HUES64 (cell line): ENCODE measurements around the gene AGO4.
A peak's percentile ranks its signal among the peaks of the same experiment; 100 is the strongest.
"Not testable (repeated sequence)": the region's sequence is repeated elsewhere in the genome, so short reads cannot be mapped to it uniquely, and the experiment has no call there.

Experiments
- H3K27ac ChIP-seq: 2 replicates; pipeline ENCODE4 v1.7.0; 2013; ENCODE audit warnings: low read depth, low read length, inconsistent platforms
- H3K27me3 ChIP-seq: 2 replicates; pipeline ENCODE4 v1.6.1; 2013; ENCODE audit warnings: mild to moderate bottlenecking, low read length; ENCODE audit not compliant: insufficient read depth
- H3K36me3 ChIP-seq: 2 replicates; pipeline ENCODE4 v1.6.1; 2013; ENCODE audit warnings: mild to moderate bottlenecking, low read length; ENCODE audit not compliant: insufficient read depth
- H3K4me1 ChIP-seq: 2 replicates; pipeline ENCODE4 v1.6.1; 2013; ENCODE audit warnings: mild to moderate bottlenecking, low read length, moderate library complexity; ENCODE audit not compliant: insufficient read depth
- H3K4me3 ChIP-seq: 2 replicates; pipeline ENCODE4 v1.5.1; 2013; ENCODE audit warnings: mild to moderate bottlenecking, low read length, moderate library complexity
- H3K9ac ChIP-seq: 2 replicates; pipeline ENCODE4 v1.6.1; 2013; ENCODE audit warnings: mild to moderate bottlenecking, low read depth, low read length
- H3K9me3 ChIP-seq: 2 replicates; pipeline ENCODE4 v1.6.1; 2013; ENCODE audit warnings: low read depth, low read length; ENCODE audit not compliant: insufficient read depth
- WGBS: fragments of 150-250, 120-280 bp; methylation state at CpG from one replicate; pipeline ENCODE4 v1.1.7; 2013; ENCODE audit warnings: missing lambda C conversion rate; 5-methylcytosine and 5-hydroxymethylcytosine counted together

AGO4 gene

GRCh38 chr1:35788139-35788538 is 19.7 kb upstream of the AGO4 start:
- Histone ChIP-seq H3K4me1 (no peaks in the 10 kb centered on the region), H3K9me3 (no peaks in the 10 kb centered on the region), H3K9ac (no peak overlapping the region), H3K27ac (no peak overlapping the region), H3K36me3 (no peaks in the 10 kb centered on the region), H3K27me3 (no peaks in the 10 kb centered on the region), H3K4me3 (no peak overlapping the region)
- 94% methylated on average over 3 of the region's 3 CpGs for WGBS

- Histone ChIP-seq H3K36me3 (no peaks in the 10 kb centered on the region), H3K27me3 (no peaks in the 10 kb centered on the region), H3K9me3 (no peaks in the 10 kb centered on the region), H3K9ac (no peak overlapping the region), H3K27ac (no peak overlapping the region), H3K4me1 (no peaks in the 10 kb centered on the region), H3K4me3 (no peak overlapping the region)
- WGBS, result no CpG with 5 or more reads among the region's 2 CpGs
These were observed 17.1 kb upstream of the AGO4 start for GRCh38 chr1:35790670-35791069.

GRCh38 chr1:35795295-35795694 is 12.5 kb upstream of the AGO4 start:
- Histone ChIP-seq H3K27me3 (no peaks in the 10 kb centered on the region), H3K9me3 (no peaks in the 10 kb centered on the region), H3K27ac (no peak overlapping the region), H3K36me3 (no peaks in the 10 kb centered on the region), H3K9ac (no peak overlapping the region), H3K4me3 (no peak overlapping the region), H3K4me1 (no peaks in the 10 kb centered on the region)
- WGBS, result 91% methylated on average over 7 of the region's 7 CpGs

- H3K9ac ChIP-seq, result no peak overlapping the region
- H3K27ac ChIP-seq, result no peak overlapping the region
- H3K27me3 ChIP-seq, result no peaks in the 10 kb centered on the region
- 88% methylated on average over 3 of the region's 5 CpGs for WGBS
- no peaks in the 10 kb centered on the region for H3K9me3 ChIP-seq
- no peak overlapping the region for H3K4me3 ChIP-seq
- no peaks in the 10 kb centered on the region for H3K4me1 ChIP-seq
- H3K36me3 ChIP-seq, result no peaks in the 10 kb centered on the region
These were observed 10.4 kb upstream of the AGO4 start for GRCh38 chr1:35797380-35797779.

GRCh38 chr1:35798019-35798418 is 9.8 kb upstream of the AGO4 start:
- H3K27me3 ChIP-seq, H3K4me3 ChIP-seq, H3K9ac ChIP-seq, H3K4me1 ChIP-seq, H3K36me3 ChIP-seq, H3K9me3 ChIP-seq, H3K27ac ChIP-seq: not testable (repeated sequence)
- WGBS, result 89% methylated on average over 2 of the region's 2 CpGs

- not testable (repeated sequence) for H3K27me3 ChIP-seq, H3K36me3 ChIP-seq, H3K4me1 ChIP-seq, H3K4me3 ChIP-seq, H3K9me3 ChIP-seq, H3K27ac ChIP-seq, H3K9ac ChIP-seq
- WGBS, result 92% methylated on average over 9 of the region's 11 CpGs
These were observed 7.5 kb upstream of the AGO4 start for GRCh38 chr1:35800167-35800887.

- peak overlapping the region; percentile 98 for H3K4me3 ChIP-seq
- peak overlapping the region; percentile 81 for H3K9ac ChIP-seq
- H3K27me3 ChIP-seq, result no peaks in the 10 kb centered on the region
- H3K36me3 ChIP-seq, result no peaks in the 10 kb centered on the region
- no peaks in the 10 kb centered on the region for H3K9me3 ChIP-seq
- peak overlapping the region; percentile 25; the same call in 1 of the 2 replicates for H3K27ac ChIP-seq
- under 1% methylated on average over 49 of the region's 49 CpGs for WGBS
- H3K4me1 ChIP-seq, result no peaks in the 10 kb centered on the region
These were observed 766 bp downstream of the AGO4 start for GRCh38 chr1:35808450-35809113.

- Histone ChIP-seq H3K27ac (no peak overlapping the region), H3K9ac (peak overlapping the region; percentile 81; the same call in 1 of the 2 replicates), H3K9me3 (no peaks in the 10 kb centered on the region), H3K36me3 (no peaks in the 10 kb centered on the region), H3K4me1 (no peaks in the 10 kb centered on the region), H3K27me3 (no peaks in the 10 kb centered on the region), H3K4me3 (peak overlapping the region; percentile 98)
- 84% methylated on average over 7 of the region's 7 CpGs for WGBS
These were observed 1.6 kb downstream of the AGO4 start for GRCh38 chr1:35809114-35810095.

- Histone ChIP-seq H3K36me3 (no peaks in the 10 kb centered on the region), H3K4me1 (no peaks in the 10 kb centered on the region), H3K4me3 (no peak overlapping the region), H3K27me3 (no peaks in the 10 kb centered on the region), H3K9ac (no peak overlapping the region), H3K27ac (no peak overlapping the region), H3K9me3 (no peaks in the 10 kb centered on the region)
- WGBS, result 92% methylated on average over 2 of the region's 2 CpGs
These were observed 2.5 kb downstream of the AGO4 start for GRCh38 chr1:35810096-35810881.

- not testable (repeated sequence) for H3K27ac ChIP-seq, H3K36me3 ChIP-seq, H3K4me3 ChIP-seq, H3K9me3 ChIP-seq, H3K27me3 ChIP-seq, H3K4me1 ChIP-seq, H3K9ac ChIP-seq
- WGBS, result 98% methylated on average over 5 of the region's 5 CpGs
These were observed 4.9 kb downstream of the AGO4 start for GRCh38 chr1:35812754-35813153.
